GF-D8 (cell line): ENCODE results near the gene RHOF.

Experiments used
- DNase-seq: peaks from one replicate; lab custom pipeline; 2025; lab: John Stamatoyannopoulos, UW

RHOF gene

DNA sequence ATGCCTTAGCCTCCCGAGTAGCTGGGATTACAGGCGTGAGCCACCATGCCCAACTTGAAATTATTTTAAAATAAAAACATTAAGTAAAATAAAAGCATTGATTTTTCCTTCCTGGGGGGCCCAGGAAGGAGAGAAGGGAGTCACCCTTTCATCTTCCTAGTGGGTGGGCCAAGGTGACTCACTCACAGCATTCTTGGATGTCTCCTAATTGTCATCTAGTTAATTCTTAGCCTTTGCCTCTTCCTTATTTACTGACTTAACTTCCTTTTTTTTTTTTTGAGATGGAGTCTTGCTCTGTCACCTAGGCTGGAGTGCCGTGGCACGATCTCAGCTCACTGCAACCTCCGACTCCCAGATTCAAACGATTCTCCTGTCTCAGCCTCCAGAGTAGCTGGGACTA is 51.7 kb downstream of the RHOF start:
- DNase-seq = no peak

DNA sequence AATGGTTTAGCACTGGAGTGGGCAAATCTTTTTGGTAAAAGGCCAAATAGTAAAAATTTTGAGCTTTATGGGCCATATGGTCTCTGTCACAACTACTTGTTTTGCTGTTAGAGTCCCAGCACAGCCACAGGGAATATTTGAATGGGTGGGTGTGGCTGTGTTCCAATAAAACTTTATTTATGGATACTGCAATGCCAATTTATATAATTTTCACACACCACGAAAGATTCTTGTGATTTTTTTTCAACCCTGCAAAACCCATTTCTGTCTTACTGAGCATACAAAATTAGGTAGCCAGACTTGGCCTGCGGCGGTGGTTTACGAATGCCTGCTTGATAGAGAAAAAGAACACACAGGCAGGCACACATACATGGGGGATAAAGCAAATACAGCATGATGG is 52.6 kb downstream of the RHOF start:
- DNase-seq = no peak

DNA sequence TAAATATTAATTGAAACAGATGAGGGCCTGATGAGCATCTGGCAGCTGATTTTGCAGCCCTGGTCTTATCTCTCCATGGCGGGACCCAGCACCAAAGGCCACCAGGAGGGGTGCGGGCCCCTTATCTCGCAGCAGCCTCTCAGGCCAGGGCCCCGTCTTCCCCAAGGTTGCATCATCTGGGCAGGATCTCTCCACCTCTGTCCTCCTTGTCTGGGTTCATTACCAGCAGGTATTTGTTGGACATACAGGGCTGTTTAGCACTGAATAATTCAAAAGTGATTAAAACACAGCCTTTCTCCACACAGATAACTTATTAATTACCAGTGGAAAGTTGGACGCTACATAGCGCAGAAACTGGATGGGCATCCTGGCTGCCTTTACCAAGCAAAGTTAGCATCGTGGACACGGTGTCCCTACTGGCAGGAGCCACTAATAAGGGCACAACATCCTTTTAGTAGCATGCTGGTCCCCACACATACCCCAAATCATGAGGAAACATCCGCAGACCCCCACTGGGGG is 55.1 kb downstream of the RHOF start:
- no peak for DNase-seq

DNA sequence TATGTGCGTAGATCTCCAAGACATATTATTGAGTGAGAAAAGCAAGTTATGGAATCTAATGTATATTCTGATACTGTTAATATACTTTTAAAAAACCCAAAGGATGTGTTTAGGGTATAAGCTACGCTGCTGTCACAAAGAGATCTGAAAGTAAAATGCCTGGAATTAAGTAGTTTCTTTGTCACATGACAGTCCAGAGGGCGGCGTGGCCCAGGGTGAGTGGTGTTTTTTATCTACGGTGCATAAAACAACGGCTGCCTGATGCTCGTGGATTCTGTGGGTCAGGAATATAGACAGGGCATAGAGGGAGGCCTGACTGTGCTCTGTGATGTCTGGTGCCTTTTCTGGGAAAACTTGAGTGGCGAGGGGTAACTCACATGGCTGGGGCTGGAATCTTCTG is 59.6 kb downstream of the RHOF start:
- no peak for DNase-seq

GRCh38 chr12:121731473-121731872 is 62.0 kb downstream of the RHOF start:
- no peak for DNase-seq

- DNase-seq = no peak
Observed at GRCh38 chr12:121729021-121729420, 64.5 kb downstream of the RHOF start.
